Endodermal cell (in vitro differentiated cells): Measurements from ENCODE around the gene JRKL. TPM values are rescaled to one million over a fixed set of nuclear protein-coding genes. Genes with fewer than 3 reads are reported as not detected.
"Not testable (repeated sequence)": the region's sequence is repeated elsewhere in the genome, so short reads cannot be mapped to it uniquely, and the experiment has no call there.

Experiments
- DNase-seq: peaks from one replicate; pipeline ENCODE4 v3.0.0-alpha.2; 2017
- H3K27ac ChIP-seq: 2 replicates; pipeline ENCODE4 v1.5.1; 2013; ENCODE audit warnings: mild to moderate bottlenecking, low read depth, low read length, moderate library complexity
- H3K27me3 ChIP-seq: 2 replicates; pipeline ENCODE4 v1.6.1; 2013; ENCODE audit warnings: mild to moderate bottlenecking, low read length, moderate library complexity; ENCODE audit not compliant: insufficient read depth, control insufficient read depth, poor library complexity, severe bottlenecking
- H3K36me3 ChIP-seq: 2 replicates; pipeline ENCODE4 v1.7.0; 2013; ENCODE audit warnings: mild to moderate bottlenecking, low read length, moderate library complexity; ENCODE audit not compliant: control insufficient read depth, insufficient read depth
- H3K4me1 ChIP-seq: one replicate; pipeline ENCODE4 v1.7.0; 2013; ENCODE audit warnings: low read length; ENCODE audit not compliant: control insufficient read depth, insufficient read depth
- H3K4me3 ChIP-seq: 2 replicates; pipeline ENCODE4 v1.5.1; 2013; ENCODE audit warnings: mild to moderate bottlenecking, low read length, moderate library complexity
- H3K9ac ChIP-seq: 2 replicates; pipeline ENCODE4 v1.6.1; 2013; ENCODE audit warnings: mild to moderate bottlenecking, low read length, moderate library complexity; ENCODE audit not compliant: poor library complexity, severe bottlenecking; ENCODE audit errors: extremely low read depth
- H3K9me3 ChIP-seq: 2 replicates; pipeline ENCODE4 v1.6.1; 2013; ENCODE audit warnings: mild to moderate bottlenecking, low read length, moderate library complexity; ENCODE audit not compliant: control insufficient read depth
- H3K27ac Mint-ChIP-seq: 2 replicates; pipeline ENCODE4 v1.8.0; 2020; ENCODE audit warnings: mixed read lengths
- H3K27me3 Mint-ChIP-seq: 2 replicates; pipeline ENCODE4 v1.8.0; 2021; ENCODE audit warnings: mild to moderate bottlenecking, mixed read lengths; ENCODE audit not compliant: insufficient read depth
- H3K36me3 Mint-ChIP-seq: 2 replicates; pipeline ENCODE4 v1.8.0; 2020; ENCODE audit warnings: low read depth, mixed read lengths
- H3K4me1 Mint-ChIP-seq: 2 replicates; pipeline ENCODE4 v1.8.0; 2020; ENCODE audit warnings: mixed read lengths
- H3K4me3 Mint-ChIP-seq: 2 replicates; pipeline ENCODE4 v1.8.0; 2020; ENCODE audit warnings: mild to moderate bottlenecking, moderate library complexity, mixed read lengths
- H3K9me3 Mint-ChIP-seq: 2 replicates; pipeline ENCODE4 v1.8.0; 2020; ENCODE audit warnings: mild to moderate bottlenecking, mixed read lengths
- WGBS, 2 experiments: methylation state at CpG; one replicate each; pipeline versions ENCODE4 v1.1.5 to v1.1.7; 2013; ENCODE audit warnings: missing lambda C conversion rate in 2 of 2, mixed read lengths in 1 of 2; ENCODE audit not compliant: insufficient coverage in 1 of 2, insufficient read length in 1 of 2; 5-methylcytosine and 5-hydroxymethylcytosine counted together
- microRNA-seq: library from miRNA; unstranded; fragments of <30 nt; microRNA quantifications from one replicate; pipeline ENCODE4 v1.2.0, GENCODE V29; 2020; ENCODE audit warnings: borderline microRNAs expressed
- total RNA-seq, 2 donors: library from RNA; stranded (reverse); fragmentation: NEBNext Ultra II Directional in 1 of 2; extraction: Animal tissue kit (Norgen Biotek cat#: 25700) in 1 of 2; gene quantifications; 2 replicates in 1 of 2; 3 replicates in 1 of 2; pipeline ENCODE4 v1.2.1, GENCODE V29; 2021
- TF ChIP-seq, protein P1 (sequence below): fragments of 200-600 bp; sonication (generic); conservative IDR thresholded peaks from 2 replicates; pipeline ENCODE4 v1.5.0; 2021; ENCODE audit warnings: antibody characterized with exemption, mild to moderate bottlenecking

Gene JRKL
- total RNA-seq, 2 donors from 2014 or later, result 6.2 to 8.4 TPM

DNA sequence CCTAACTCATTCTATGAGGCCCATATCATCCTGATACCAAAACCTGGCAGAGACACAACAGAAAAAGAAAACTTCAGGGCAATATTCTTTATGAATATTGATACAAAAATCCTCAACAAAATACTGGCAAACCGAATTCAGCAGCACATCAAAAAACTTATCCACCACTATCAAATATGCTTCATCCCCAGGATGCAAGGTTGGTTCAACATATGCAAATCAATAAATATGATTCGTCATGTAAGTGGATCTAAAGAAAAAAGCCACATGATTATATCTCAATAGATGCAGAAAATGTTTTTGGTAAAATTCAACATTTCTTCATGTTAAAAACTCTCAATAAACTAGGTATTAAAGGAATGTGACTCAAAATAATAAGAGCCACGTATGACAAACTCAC is 40.9 kb downstream of the JRKL start:
- Histone ChIP-seq H3K4me3 (no peak overlapping the region), H3K36me3 (no peaks in the 10 kb centered on the region), H3K4me1 (no peaks in the 10 kb centered on the region), H3K9ac (no peak overlapping the region), H3K9me3 (peaks cover 9% of the 10 kb centered on the region), H3K27me3 (no peaks in the 10 kb centered on the region), H3K27ac (no peak overlapping the region)
- TF ChIP-seq, protein P1, sequence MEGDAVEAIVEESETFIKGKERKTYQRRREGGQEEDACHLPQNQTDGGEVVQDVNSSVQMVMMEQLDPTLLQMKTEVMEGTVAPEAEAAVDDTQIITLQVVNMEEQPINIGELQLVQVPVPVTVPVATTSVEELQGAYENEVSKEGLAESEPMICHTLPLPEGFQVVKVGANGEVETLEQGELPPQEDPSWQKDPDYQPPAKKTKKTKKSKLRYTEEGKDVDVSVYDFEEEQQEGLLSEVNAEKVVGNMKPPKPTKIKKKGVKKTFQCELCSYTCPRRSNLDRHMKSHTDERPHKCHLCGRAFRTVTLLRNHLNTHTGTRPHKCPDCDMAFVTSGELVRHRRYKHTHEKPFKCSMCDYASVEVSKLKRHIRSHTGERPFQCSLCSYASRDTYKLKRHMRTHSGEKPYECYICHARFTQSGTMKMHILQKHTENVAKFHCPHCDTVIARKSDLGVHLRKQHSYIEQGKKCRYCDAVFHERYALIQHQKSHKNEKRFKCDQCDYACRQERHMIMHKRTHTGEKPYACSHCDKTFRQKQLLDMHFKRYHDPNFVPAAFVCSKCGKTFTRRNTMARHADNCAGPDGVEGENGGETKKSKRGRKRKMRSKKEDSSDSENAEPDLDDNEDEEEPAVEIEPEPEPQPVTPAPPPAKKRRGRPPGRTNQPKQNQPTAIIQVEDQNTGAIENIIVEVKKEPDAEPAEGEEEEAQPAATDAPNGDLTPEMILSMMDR, result no peak
- 87 to 100% methylated on average over 1 to 2 of the region's 3 CpGs for WGBS, 2 experiments
- Mint-ChIP-seq H3K36me3 (no peaks in the 10 kb centered on the region), H3K27me3 (no peaks in the 10 kb centered on the region), H3K4me3 (no peak overlapping the region), H3K4me1 (peaks cover 4% of the 10 kb centered on the region), H3K27ac (no peak overlapping the region), H3K9me3 (peaks cover 14% of the 10 kb centered on the region)
- DNase-seq, result no peak

DNA sequence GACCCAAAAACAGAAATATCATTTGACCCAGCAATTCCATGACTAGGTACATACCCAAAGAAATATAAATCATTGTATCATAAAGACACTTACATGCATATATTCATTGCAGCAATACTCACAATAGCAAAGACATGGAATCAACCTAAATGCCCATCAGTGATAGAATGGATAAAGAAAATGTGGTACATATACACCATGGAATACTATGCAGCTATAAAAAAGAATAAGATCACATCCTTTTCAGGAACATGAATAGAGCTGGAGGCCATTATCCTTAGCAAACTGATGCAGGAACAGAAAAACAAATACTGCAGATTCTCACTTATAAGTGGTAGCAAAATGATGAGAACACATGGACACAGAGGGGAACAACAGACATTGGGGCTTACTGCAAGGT is 42.8 kb downstream of the JRKL start:
- H3K27ac ChIP-seq, H3K4me3 ChIP-seq, H3K27ac Mint-ChIP-seq, H3K9ac ChIP-seq, H3K4me1 Mint-ChIP-seq, H3K9me3 ChIP-seq, H3K27me3 ChIP-seq, H3K36me3 ChIP-seq, DNase-seq, H3K4me1 ChIP-seq, H3K36me3 Mint-ChIP-seq, H3K27me3 Mint-ChIP-seq, H3K4me3 Mint-ChIP-seq: not testable (repeated sequence)
- peaks cover 14% of the 10 kb centered on the region for H3K9me3 Mint-ChIP-seq

Small RNA genes within 50 kb of the gene (microRNA-seq; reads per million reads assigned to microRNA genes)
- gene MIR1260B, result not detected

Other genes with a start within 250 kb of the JRKL start
- 1 to 10 TPM; 6.6 to 8.0 TPM for gene MAML2, start 46.8 kb upstream of the JRKL start, total RNA-seq
- 10 to 100 TPM; 16.3 to 25.7 TPM for gene CCDC82, start 101 bp upstream of the JRKL start, total RNA-seq